GM12874 (cell line): Measurements from ENCODE around the gene IKBKG.

Experiments
- TF ChIP-seq, protein P1 (sequence below): IDR thresholded peaks from 2 replicates; pipeline ENCODE4 v1.5.1; 2011; ENCODE audit warnings: low read depth, mild to moderate bottlenecking, control low read depth, low read length, moderate library complexity; ENCODE audit not compliant: insufficient read depth

The IKBKG gene, protein sequence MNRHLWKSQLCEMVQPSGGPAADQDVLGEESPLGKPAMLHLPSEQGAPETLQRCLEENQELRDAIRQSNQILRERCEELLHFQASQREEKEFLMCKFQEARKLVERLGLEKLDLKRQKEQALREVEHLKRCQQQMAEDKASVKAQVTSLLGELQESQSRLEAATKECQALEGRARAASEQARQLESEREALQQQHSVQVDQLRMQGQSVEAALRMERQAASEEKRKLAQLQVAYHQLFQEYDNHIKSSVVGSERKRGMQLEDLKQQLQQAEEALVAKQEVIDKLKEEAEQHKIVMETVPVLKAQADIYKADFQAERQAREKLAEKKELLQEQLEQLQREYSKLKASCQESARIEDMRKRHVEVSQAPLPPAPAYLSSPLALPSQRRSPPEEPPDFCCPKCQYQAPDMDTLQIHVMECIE

DNA sequence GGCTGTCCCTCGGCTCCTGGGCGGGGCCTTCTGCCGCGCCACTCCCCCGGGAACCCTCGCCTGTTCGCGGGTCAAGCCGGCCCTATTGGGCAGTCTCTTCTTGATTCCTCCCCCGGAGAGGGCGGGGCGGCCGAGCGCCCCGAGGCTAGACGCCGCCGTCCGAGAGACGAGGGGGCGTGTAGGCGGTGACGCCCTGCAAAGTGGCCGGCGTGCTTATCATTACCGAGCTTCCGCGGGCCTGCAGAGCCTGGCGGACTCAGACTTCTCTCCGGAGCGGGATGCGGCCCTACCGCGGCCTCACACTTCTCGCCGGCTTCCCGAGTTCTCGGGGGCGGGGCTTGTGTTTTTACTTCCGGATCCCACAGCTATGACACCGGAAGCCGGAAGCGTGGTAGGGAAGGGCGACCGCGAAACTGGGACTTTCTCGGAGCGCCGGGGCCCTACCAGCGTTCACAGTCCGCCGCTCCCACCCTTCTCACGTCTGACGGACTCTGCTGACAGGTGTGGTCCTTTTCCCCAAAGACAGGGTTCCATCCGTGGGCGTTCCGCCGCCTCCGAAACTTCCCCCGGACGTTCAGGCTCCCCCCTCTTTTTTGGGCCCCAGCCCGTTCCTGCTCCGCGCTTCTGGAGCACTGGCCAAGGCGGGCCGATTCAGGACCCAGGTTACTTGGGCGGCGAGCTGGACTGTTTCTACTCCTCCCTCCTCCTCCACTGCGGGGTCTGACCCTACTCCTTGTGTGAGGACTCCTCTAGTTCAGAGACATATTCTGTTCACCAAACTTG is at the start of gene IKBKG:
IKBKG (plus strand) TSS at position 376 of the 783 bp plus-strand sequence. CDS start 4,383 bp downstream, outside the sequence.
- TF ChIP-seq, protein P1, sequence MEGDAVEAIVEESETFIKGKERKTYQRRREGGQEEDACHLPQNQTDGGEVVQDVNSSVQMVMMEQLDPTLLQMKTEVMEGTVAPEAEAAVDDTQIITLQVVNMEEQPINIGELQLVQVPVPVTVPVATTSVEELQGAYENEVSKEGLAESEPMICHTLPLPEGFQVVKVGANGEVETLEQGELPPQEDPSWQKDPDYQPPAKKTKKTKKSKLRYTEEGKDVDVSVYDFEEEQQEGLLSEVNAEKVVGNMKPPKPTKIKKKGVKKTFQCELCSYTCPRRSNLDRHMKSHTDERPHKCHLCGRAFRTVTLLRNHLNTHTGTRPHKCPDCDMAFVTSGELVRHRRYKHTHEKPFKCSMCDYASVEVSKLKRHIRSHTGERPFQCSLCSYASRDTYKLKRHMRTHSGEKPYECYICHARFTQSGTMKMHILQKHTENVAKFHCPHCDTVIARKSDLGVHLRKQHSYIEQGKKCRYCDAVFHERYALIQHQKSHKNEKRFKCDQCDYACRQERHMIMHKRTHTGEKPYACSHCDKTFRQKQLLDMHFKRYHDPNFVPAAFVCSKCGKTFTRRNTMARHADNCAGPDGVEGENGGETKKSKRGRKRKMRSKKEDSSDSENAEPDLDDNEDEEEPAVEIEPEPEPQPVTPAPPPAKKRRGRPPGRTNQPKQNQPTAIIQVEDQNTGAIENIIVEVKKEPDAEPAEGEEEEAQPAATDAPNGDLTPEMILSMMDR, result no peak

DNA sequence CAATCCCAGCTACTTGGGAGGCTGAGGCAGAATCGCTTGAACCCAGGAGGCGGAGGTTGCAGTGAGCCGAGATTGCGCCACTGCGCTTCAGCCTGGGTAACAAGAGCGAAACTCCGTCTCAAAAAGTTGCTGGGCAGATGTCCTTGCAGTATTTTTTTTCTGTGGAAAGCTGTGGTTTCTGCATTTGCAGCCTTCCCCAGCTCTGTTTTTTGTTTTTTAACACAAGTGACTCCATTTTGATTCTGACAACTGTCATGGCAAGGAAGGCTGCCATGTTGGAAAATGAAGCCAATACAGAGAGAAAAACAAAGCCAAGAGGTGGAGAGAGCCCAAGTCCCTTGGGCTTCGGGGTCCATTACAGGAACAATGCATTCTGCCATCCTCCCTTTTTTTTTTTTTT is 45.3 kb upstream of the IKBKG start:
- TF ChIP-seq, protein P1, result no peak

DNA sequence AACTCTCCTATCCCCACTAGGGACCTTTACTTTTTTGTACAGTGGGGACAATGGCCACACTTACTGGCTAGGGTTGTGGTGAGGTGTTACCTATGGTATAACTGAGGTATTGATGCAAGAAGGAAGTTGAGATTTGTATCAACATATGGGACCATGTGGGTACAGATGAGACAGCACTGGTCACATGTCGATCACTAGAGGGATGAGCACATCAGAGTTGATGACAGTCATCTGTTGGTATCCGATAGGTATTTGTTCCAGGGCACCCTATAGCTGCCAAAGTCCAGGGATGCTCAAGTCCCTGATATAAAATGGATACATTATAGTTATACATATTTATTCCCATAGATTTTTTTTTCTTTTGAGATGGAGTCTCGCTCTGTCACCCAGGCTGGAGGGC is 44.4 kb upstream of the IKBKG start:
- TF ChIP-seq, protein P1, result no peak

DNA sequence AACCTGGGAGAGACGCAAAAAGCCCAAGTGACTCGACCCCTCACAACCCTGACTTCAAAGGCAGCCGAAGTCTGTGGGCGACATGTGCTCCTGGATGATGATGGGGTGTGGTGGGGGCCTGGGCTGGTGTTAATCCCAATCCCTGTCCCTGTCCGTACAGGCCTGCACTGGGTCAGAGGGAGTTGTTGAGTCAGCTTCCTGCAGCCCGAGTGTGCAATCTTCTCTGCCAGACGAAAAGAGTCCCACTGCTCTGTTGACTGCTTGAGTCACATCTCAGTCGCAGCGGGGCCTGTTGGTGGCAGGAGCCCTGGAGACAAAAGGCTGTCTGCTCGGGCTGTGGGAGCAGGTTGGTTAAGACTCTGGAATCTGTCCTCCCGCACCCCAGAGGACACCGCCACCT is 41.7 kb upstream of the IKBKG start:
- TF ChIP-seq, protein P1, result no peak

DNA sequence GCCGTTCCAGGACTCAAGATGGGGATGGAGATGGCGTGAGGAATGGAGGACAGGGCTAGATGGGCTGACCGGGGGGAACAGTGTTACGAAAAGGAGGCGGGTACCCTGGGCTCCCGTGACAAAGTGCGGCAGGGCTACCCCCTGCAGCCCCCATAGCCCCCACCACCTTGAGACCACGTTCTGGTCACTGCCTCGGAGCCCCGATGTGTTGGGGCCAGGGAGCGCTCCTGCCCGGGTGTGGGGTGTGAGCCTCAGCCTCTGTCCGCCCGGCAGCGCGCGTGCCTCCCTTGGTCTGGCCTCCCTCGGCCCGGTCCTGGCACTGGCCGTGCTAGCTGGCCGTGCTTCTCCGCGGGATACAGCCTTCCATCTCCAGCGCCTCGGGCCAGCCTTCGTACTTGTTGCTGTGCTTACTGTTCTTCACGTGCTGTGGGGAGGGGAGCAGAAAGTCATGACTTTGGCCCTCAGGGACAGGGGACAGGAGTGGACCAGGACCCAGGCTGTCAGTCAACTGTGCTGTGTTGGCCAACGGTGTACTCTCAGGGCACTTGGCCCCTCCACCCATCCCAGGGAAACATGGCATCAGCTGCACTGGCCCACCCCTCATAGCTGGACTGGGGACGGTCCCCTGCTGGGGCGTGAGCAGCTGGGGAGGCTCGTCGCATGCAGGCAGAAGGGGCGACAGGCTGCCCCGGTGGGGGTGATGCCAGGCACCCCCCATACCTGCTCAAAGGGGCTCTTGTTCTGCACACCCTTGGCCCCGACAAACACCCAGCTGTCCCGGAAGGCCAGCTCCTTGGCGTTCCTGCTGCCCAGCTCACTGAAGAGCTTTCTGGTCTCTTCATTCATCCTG is 40.7 kb upstream of the IKBKG start:
- TF ChIP-seq, protein P1, result no peak

DNA sequence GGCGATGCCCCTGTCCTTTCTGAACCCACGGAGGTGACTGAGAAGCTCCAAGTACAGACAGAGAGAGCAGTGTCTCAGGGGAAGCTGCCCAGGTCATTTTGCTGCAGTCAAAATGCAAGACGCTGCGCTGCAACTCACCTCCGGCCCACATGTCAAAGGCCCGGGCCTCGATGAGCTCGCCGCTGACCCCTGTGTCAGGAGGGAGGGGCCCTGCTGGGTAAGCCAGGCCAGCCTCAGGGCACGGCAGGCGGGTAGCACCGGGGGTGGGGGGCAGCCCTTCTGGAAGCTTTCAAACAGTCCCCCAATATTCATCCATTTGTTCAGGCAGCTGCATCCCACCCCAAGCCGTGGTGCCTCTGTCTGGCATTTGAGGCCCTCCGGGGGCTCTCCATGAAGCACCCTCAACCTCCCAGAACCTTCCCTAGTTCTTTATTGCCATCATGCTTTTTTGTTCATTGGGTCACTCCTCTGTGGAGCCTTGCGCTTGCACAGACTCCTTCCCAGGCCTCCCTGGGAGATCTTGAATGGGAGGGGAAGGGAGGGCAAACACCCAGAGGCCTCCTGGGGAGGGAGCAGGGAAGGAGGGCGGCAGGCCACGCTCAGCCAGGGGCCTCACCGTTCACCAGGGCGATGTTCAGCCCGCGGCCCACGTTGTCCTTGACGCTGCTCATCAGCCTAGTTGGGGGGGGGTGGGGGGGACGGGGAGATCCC is 39.6 kb upstream of the IKBKG start:
- TF ChIP-seq, protein P1, result no peak
